HG02623 (cell line): ENCODE results near the gene HPCAL1.
"Not testable (repeated sequence)": the region's sequence is repeated elsewhere in the genome, so short reads cannot be mapped to it uniquely, and the experiment has no call there.

Experiments
- ATAC-seq: cut with Tn5 transposase; IDR thresholded peaks from one replicate; pipeline ENCODE4 v1.9.1; 2021; ENCODE audit warnings: moderate library complexity; ENCODE audit not compliant: unreplicated experiment

HPCAL1 gene

DNA sequence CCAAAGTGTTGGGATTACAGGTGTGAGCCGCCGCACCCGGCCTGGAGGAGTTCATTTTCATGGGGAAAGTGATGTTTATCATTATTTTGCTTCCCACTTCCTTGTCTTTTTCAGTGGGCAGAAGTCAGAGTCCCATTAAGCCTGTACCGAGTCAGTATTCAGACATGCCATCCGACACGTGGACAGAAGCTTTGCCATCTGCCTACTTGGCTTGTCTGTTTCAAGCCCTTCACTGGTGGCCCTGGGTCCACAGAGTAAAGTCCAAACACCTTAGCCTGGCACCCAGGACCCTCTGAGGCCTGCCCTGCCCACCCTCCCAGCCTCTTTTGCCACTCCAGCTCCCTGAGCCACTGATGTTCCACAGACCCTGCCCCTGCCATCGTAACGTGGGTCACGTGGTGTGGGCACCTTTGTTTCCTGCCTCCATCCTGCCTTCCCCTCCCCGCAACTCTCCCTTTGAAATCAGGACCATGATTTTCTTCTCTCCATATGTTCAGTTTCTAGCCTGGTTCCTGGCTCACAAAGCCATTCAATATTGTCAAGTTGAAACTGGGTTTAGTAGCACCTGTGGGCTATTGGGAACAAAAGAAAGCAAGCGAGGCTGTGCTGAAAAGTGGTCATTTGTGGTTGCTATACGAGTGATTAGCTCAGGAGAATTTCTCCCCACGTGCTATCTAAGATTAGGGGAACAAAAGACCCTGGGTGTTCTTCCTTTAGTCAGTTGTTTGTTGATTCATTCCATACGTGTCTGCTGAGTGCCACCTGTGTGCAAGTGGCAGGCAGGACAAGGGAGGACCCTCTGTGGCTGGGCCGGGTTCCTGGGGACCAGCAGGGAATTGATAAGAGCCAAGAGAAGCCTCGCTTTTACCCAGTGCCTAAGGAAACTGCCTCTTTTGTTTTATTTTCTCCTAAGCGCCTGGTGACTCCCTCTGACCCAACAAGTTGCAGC is 150.5 kb downstream of the HPCAL1 start:
- no peak for ATAC-seq

DNA sequence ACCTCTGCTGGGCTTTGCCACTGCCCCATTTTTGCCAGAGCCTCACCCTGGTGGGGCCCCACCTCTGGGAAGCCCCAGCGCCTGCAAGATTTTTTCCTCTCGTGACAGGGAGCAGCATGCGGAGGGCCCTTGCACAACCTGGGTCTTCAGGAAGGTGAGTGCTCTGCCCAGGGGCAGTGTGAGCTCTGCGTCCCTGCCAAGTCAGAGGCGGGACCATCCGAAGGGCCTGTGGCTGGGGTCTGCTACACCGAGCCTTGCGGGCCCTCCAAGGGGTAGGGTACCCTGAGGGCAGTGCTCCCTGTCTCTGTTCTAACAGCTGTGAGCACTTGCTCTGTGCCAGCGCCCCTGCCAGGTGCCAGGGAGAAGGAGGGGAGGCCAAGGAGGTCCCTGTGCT is 151.2 kb downstream of the HPCAL1 start:
- no peak for ATAC-seq

DNA sequence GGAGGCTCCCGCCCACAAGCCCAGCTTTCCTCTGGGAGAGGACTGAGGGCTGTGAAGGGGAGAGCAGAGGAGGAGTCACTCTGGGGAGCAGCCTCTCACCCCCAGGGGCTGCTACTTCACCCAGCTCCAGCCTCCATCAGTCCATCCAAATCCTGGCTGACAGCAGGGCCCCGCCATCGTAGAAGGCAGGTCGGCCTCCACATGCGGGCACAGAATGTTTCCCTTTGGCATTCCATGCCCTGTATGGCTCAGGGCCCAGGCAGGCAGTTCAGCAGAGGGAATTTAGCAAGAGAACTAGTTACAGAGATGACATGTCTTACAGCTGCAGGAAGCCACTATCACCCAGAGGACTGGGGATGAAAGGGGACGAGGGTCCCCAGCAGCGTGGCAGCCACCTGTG is 151.8 kb downstream of the HPCAL1 start:
- no peak for ATAC-seq

DNA sequence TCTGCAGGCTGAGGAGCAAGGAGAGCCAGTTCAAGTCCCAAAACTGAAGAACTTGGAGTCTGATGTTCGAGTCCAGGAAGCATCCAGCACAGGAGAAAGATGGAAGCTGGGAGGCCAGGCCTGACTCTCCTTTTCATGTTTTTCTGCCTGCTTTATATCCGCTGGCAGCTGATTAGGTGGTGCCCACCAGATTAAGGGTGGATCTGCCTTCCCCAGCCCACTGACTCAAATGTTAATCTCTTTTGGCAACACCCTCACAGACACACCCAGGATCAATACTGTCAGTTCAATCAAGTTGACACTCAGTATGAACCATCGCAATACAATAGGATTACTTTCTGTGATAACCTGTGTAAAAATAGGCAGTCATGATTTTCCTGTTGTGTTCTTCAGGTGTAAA is 154.5 kb downstream of the HPCAL1 start:
- not testable (repeated sequence) for ATAC-seq

DNA sequence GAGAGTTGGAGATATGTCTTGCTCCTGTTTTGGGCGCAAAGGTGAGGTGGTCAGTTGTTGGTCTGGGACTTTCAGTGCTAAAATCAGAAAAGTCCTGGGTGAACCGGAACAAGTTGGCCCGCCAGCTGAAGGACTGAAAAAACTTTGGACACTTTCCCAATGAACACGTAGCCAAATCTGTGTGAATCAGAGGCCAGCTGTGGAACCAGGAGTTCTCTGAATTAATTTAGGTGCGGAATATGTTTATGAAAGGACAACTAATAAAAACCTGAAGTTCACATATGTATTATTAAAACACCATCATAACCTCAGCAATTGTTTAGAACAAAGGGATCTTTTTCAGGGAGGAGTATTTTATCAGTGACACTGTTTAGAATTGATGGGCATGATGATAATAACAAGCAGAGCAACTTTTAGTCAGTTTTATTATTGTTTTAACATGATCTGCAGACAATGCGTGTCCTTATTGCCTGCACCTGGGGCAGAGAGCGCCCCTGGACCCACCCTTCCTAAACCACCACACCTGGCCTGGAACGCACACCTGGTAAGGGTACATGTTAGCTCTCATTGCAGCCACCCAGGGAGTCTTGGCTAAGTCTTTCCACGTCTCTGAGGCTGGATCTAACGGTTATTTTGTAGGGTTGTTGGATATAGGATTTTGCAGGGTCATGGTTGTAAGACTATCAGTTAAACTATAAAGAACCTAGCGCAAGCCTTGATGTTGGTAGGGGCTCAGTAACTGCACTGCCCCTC is 155.3 kb downstream of the HPCAL1 start:
- no peak for ATAC-seq

DNA sequence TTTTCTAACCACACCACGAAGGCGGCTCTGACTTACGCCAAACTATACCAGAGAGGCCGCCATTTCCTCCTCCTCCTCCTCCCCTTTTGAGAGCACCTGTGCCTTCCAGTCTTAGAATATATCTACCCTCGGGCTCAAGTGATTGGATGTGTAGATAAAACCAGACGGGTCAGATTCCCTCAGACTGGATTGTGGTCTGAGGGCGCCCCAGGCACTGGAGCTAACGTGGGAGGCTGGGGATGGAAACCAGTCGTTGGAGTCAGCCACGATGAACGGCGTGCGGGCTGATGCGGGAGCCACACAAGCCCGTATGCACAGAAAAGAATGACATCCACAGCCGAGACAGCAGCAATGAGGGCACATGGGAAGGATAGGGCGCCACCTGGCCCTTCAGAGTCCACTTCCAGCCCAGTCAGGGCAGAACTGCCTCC is 157.7 kb downstream of the HPCAL1 start:
- no peak for ATAC-seq

DNA sequence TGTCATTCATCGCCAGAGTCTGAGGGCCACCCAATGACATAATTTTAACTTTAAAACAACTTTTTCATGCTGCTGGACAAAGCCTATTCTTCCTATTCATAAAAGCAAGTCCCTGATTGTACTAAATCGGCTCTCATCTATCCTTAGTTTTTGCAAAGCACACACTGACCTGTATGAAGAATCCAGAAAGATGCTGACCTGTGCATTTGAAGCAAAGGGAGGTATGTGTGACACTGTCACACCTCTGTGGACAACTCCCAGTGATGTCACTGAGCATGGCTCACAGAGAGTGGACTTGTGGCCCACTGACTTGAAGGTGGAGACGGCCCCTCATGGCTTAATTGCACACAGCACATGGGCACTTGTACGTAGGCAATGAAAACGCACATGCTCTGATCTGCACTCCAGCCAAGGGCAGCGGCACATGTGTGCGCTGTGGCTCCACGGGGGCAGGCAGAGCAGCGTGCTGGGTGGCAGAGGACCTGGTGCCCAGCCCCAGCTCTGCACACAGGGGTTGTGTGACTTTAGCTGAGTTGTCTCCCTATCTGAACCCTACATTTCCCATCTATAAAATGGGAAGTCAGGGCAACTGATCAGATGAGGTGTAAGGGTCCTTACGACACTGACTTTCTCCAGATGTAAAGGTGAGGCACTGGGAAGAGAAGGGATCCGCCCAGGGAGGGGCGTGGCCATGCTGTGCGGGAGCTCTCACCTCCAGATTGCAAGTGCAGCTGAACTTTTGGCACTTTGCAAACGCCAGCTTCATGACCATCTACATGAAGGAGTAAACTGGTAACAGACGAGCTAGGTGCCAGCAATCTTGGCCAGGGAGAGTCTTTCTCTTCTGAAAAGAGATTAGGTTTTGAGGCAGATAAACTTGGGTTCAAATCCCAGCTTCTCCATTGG is 159.7 kb downstream of the HPCAL1 start:
- ATAC-seq = no peak

DNA sequence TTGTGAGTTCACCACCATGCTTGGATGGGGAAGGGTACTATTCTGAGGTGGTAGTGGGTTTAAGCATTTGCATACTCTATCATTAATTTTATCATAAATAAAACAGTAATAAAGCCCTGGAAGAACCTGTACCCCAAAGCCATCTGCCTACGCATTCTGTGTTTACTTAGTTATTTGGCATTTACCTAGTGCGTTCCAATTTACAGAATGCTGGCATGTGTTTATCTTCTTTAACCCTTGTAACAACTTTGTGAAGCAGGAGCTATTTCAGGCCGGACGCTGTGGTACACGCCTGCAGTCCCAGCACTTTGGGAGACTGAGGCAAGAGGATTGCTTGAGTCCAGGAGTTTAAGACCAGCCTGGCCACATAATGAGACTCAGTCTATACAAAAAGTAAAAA is 163.2 kb downstream of the HPCAL1 start:
- ATAC-seq = no peak

DNA sequence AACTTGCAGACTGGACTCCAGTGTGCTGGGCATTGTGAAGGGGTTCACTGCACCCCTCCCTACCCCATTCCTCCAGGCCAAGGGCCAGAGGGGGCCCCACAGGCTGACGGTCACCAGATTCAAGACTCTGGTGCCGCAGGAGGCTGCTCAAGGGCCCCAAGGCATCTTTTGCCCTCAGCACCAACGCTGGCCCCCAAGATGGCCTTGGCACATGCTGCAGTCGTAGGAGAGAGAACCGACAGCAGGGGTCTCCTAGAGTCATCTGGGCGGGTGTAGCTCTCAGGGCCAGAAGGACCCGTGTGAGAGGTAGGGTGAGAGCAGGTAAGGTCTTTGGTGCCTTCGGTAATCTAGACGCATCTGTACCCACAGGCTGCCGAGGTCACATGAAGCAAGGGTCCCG is 164.1 kb downstream of the HPCAL1 start:
- ATAC-seq = no peak

DNA sequence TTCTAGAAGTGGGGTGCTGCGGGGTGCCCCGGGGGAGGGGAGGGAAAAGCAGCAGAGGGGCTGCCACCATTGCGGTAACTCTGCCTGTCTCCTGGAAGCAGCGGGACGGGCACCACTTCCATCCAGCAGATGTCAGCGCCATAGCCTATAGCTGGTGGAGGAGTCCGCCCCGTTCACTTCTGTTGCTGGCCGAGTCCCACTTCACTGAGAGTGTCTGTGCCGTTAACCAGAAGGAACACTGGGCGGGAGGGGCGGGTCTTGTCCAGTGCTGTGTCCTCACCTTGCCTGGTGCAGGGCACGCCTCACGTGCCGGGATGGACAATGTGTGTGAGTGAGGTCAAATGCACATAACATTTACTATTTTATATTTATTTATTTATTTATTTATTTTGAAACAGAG is 164.7 kb downstream of the HPCAL1 start:
- ATAC-seq = no peak

DNA sequence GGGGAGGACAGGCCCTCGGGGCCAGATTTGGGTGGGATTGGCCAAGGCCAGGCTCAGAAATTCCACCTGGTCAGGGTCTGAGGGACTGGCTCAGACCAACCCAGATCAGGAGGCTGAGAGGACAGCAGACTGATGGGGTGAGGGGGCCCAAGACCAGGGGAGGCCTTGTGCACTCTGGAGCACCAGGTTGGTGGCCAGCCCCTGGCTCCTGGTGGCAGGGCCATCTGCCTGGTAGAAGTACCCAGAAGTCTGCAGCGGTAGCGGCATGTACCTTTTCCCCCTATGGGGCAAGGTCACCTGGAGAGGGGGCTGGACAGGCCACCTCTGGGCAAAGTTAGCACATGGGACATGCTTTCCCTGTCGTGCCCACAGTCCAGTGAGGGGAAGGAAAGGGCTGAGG is 166.6 kb downstream of the HPCAL1 start:
- no peak for ATAC-seq

DNA sequence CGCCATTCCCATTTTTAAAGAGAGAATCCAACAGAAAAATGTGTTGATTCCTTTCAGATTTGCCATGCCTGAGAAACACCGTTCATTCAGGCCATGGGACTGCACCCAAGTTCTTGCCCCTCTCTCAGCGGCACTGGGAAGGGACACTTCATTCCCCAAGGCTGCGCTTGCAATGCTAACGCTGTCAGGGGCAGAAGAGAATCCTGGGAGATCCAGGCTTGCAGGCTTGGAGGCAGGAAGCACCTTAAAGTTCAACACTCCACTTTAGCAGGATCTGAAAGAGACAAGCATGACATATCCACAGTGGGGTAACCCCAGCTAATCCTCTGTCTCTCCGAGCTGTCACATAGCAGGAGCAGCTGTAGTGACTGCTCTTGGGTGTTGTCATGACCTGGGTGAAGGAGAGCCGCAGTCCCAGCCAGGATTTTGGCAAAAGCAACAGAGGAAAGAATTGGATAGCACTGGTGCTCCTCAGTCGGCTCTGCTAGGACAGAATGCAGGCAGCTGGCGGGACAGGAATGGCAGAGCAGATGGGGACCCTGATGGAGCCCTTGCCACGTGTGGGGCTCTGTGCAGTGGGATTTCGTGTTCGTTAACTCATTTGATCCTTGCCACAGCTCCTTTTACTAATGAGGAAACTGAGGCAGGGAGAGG is 167.4 kb downstream of the HPCAL1 start:
- ATAC-seq = no peak

DNA sequence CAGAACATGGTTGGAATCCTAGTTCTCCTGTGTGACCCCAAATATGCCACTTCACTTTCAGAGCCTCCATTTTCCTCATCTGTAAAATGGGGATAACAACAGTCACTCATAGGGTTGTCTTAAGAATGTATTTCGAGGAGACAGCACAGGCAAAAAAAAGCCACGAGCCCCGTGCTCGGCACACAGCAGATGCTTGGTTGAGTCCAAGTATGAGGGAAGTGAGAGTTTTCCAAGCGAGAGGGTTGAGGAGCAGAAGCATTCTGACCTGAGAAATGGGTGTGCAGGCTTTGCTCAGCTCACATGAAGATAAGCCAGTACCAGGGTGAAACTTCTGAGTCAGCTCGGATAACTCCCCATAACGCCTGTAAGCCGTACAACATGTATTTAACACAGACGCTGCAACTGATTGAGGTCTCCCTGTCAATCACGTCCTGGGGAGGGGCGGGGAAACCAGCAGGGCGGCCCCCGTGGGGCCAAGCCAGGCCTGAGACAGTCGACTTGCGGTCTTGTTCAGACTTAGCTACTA is 168.4 kb downstream of the HPCAL1 start:
- ATAC-seq = no peak

DNA sequence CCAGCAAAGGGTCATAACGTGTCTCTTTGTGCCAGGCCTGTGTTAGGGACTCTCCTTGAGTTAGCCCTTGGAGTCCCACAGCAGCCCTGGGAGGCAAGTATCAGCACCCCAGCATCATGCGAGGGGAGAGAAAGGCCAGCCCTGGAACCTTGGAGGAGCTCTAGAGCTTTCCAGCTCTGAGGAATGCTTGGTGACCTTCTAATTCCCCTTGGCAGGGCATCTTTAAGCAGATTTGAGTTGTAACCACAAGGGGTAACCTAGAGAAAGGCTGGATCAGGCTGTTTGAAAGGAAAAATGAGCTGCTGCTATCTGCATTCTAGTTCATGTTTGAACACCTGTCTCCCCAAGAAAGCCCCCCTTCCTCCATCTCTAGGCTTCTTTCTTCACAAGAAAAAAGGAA is 169.3 kb downstream of the HPCAL1 start:
- ATAC-seq = no peak

DNA sequence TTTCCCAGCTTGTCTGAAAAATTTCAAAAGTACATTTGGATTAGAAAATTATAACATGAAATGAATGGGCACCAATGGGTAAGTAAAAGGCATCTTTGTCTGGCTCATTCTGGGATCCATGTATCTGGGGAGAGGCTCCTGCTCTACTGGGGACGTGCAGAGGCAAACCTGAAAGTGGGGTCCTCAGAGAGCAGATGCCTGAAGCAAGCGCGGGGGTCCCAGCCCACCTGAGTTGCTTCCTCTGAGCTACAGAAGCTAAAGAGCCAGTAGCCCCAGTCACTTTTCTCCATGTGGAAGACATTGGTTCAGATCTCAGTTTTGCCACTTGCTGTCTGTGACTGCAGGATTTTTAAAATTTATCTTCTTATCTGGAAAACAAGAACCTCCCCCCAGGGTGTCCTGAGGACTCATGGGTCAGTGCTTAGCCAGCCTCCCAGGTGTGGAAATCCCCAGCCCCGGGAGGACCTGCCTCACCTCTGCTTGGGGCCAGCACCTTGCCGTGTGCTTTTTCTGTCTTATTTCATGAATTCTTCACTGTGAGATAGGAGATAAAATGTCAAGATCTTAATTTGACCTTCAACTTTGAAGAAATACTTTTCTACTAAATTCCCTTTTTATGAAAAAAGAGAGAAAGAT is 170.5 kb downstream of the HPCAL1 start:
- no peak for ATAC-seq

DNA sequence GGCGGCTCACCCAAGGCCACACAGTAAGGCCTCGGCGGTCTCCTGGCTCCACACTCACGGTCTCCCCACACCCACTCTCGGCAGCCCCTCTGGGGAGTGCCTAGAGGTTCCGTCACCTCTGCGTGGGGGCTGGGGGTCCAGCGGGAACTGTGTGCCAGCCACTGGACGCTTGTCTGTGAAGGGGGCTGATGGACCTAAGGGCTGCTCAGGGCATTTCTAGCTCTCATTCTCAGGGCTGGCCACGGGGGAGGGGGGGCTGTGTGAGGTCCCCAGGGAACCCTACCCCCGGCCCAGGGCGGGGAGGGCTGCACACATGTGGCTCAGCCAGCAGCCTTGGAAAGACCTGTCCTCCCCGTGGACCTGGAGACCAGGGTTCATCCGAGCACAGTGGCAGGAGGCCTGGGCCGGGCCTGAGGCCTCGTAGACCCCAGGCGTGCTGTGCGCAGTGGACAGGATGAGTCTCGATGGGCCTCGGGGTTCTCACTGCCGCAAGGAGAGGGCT is 172.6 kb downstream of the HPCAL1 start:
- no peak for ATAC-seq

DNA sequence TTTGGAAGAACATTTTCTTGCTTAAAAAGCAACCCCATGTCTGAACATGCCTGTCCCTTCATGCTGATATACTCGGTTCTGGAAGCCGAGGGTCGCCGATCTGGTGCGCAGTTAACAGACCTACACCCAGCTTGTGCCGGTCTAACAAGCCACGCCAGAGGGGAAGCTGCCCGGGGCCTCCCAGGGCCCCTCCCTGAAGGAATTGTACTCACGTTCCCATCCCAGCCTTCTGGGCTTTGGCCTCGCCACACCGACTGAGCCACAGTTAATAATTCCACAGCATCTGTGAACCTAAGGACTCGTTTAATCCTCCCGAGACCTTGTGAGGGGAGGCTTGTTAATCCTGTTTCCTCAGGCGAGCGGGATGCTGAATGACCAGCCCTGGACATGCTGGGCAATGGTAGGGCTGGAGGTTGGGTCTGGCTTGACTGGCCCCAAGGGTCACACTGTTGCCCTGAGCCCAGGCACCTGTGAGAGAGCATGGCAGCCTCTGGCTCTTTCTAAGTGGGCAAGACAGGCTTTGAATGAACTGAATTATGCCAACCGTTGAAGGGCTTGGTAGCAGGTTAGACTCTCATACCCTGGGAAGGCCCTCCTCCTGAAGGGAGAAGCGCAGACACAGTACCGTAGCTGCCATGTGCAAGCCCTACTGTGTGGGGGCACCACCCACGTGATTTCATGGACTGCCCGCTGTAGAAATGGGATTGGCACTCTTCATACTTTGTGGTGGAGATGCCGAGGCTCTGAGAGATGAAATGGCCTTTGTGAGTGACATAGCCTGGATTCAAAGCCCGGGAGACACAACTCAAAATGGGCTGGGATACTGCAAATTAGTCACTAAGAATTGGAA is 173.3 kb downstream of the HPCAL1 start:
- ATAC-seq = no peak

DNA sequence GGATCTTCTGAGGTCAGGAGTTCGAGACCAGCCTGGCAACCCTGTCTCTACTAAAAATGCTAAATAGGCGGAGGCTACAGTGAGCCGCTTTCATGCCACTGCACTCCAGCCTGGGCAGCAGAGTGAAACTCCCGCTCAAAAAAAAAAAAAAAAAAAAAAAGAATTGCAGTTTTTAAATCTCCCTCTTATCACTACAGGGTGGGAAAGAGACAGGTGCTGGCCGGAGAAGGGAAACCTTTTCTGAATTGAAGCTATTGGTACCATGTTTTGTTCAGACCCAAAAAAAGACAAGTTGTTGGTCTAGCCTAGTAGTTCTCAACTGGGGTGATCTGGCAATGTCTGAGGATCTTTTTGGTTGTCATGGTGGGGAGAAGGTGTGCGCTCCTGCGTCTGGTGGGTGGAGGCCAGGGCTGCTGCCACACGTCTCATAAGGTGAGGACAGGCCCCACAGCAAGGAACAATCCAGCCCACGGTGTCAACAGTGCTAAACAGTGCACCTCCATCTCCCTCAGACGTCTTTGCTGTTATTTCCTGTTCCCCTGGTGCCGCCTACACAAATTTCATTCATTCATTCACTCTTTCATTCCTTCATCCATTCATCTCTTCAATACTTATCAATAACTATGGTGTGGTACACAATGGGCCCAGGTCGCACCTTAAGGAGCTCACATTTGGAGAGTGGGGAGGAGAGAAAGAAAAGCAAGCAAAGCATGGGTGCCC is 174.2 kb downstream of the HPCAL1 start:
- no peak for ATAC-seq
